H1 (cell line): ENCODE data around the gene SIPA1L3. TPM values are rescaled to one million over a fixed set of nuclear protein-coding genes. Genes with fewer than 3 reads are reported as not detected.

Experiments used
- EP300 ChIP-seq, 2 experiments: IDR thresholded peaks; 1 replicate in 1 of 2; 2 replicates in 1 of 2; pipeline ENCODE4 v1.6.1; 2011 to 2012; ENCODE audit warnings: low read depth in 2 of 2, low read length in 2 of 2, mild to moderate bottlenecking in 2 of 2, borderline replicate concordance in 1 of 2, inconsistent platforms in 1 of 2, moderate library complexity in 1 of 2
- NRF1 ChIP-seq: IDR thresholded peaks from 2 replicates; pipeline ENCODE4 v1.6.1; 2011; ENCODE audit warnings: mild to moderate bottlenecking, low read depth, low read length, improper control_type of control experiment
- RAD21 ChIP-seq, 2 experiments: IDR thresholded peaks in 1 of 2; conservative IDR thresholded peaks in 1 of 2; 2 replicates each; pipeline ENCODE4 v1.6.1; 2011; ENCODE audit warnings: low read depth in 2 of 2, low read length in 2 of 2, improper control_type of control experiment in 1 of 2, inconsistent platforms in 1 of 2, mild to moderate bottlenecking in 1 of 2, moderate library complexity in 1 of 2
- SP2 ChIP-seq: IDR thresholded peaks from 2 replicates; pipeline ENCODE4 v1.6.1; 2012; ENCODE audit warnings: mild to moderate bottlenecking, low read length, inconsistent platforms
- SP4 ChIP-seq: IDR thresholded peaks from 2 replicates; pipeline ENCODE4 v1.6.1; 2012; ENCODE audit warnings: low read length, inconsistent platforms
- TAF7 ChIP-seq: optimal IDR thresholded peaks from 2 replicates; pipeline ENCODE3; 2011; ENCODE audit warnings: low read depth, mild to moderate bottlenecking, inconsistent platforms, low read length, moderate library complexity, borderline replicate concordance
- polyA plus RNA-seq, 7 experiments: library from polyadenylated mRNA; depleted of rRNA in 3 of 7; stranded (reverse) in 5 of 7; unstranded in 2 of 7; fragments of >200 nt in 5 of 7; fragments of 200-250 nt in 2 of 7; gene quantifications; 1 replicate in 5 of 7; 2 replicates in 1 of 7; 4 replicates in 1 of 7; pipeline versions ENCODE4 v1.2.1 to v1.2.3, GENCODE V29; 2011 to 2013; ENCODE audit warnings: missing spikeins in 2 of 7, mixed read lengths in 2 of 7
- total RNA-seq: library from RNA; stranded (reverse); fragmentation: NEBNext Ultra II Directional; extraction: Animal tissue kit (Norgen Biotek cat#: 25700); gene quantifications from 2 replicates; pipeline ENCODE4 v1.2.1, GENCODE V29; 2021
- TF ChIP-seq, protein P1 (sequence below): IDR thresholded peaks from 2 replicates; pipeline ENCODE4 v1.6.1; 2012; ENCODE audit warnings: inconsistent platforms
- TF ChIP-seq, protein P2 (sequence below): fragments of 300-600 bp; sonication (generic); IDR thresholded peaks from 2 replicates; pipeline ENCODE4 v1.7.1; 2012; ENCODE audit warnings: low read length, moderate library complexity, mild to moderate bottlenecking, inconsistent platforms; ENCODE audit not compliant: insufficient replicate concordance

Gene SIPA1L3
- total and polyA plus RNA-seq, 2 of the 8 experiments (the other 6 are each of a cell fraction or from before 2014, with no cell fraction given): 15.0 to 54.9 TPM

DNA sequence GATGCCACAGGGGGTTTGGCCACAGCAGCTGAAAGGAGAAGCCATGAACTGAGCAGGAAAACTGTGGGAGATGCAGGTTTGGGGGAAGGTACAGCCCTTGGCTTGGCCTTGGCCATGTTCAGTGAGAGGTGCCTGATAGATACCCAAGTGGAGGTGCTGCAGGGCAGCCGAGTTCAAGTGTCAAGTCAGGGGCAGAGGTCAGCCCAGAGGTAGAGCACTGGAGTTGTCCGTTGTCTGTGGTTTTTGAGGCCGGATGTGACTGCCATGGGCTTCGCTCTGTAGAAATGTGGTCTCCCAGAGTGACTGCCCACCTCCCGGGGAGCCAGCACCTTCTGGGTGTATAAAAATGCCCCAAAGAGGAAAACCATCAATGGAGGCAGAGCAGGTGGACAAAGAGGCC, 251.7 kb downstream of the SIPA1L3 start (continued):
- TF ChIP-seq, protein P1, sequence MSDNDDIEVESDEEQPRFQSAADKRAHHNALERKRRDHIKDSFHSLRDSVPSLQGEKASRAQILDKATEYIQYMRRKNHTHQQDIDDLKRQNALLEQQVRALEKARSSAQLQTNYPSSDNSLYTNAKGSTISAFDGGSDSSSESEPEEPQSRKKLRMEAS: no peak
- TF ChIP-seq TAF7 (no peak), NRF1 (no peak), SP2 (no peak), RAD21 (IDR thresholded peaks at IDR 0.05 in 1 of 2, conservative IDR thresholded peaks at IDR 0.05 in 1 of 2; ENCODE audit: low read depth in 2 of 2, low read length in 2 of 2) (no peak), SP4 (no peak), EP300 (IDR thresholded peaks at IDR 0.05; ENCODE audit: borderline replicate concordance in 1 of 2, low read depth in 2 of 2, low read length in 2 of 2) (no peak)
- TF ChIP-seq, protein P2, sequence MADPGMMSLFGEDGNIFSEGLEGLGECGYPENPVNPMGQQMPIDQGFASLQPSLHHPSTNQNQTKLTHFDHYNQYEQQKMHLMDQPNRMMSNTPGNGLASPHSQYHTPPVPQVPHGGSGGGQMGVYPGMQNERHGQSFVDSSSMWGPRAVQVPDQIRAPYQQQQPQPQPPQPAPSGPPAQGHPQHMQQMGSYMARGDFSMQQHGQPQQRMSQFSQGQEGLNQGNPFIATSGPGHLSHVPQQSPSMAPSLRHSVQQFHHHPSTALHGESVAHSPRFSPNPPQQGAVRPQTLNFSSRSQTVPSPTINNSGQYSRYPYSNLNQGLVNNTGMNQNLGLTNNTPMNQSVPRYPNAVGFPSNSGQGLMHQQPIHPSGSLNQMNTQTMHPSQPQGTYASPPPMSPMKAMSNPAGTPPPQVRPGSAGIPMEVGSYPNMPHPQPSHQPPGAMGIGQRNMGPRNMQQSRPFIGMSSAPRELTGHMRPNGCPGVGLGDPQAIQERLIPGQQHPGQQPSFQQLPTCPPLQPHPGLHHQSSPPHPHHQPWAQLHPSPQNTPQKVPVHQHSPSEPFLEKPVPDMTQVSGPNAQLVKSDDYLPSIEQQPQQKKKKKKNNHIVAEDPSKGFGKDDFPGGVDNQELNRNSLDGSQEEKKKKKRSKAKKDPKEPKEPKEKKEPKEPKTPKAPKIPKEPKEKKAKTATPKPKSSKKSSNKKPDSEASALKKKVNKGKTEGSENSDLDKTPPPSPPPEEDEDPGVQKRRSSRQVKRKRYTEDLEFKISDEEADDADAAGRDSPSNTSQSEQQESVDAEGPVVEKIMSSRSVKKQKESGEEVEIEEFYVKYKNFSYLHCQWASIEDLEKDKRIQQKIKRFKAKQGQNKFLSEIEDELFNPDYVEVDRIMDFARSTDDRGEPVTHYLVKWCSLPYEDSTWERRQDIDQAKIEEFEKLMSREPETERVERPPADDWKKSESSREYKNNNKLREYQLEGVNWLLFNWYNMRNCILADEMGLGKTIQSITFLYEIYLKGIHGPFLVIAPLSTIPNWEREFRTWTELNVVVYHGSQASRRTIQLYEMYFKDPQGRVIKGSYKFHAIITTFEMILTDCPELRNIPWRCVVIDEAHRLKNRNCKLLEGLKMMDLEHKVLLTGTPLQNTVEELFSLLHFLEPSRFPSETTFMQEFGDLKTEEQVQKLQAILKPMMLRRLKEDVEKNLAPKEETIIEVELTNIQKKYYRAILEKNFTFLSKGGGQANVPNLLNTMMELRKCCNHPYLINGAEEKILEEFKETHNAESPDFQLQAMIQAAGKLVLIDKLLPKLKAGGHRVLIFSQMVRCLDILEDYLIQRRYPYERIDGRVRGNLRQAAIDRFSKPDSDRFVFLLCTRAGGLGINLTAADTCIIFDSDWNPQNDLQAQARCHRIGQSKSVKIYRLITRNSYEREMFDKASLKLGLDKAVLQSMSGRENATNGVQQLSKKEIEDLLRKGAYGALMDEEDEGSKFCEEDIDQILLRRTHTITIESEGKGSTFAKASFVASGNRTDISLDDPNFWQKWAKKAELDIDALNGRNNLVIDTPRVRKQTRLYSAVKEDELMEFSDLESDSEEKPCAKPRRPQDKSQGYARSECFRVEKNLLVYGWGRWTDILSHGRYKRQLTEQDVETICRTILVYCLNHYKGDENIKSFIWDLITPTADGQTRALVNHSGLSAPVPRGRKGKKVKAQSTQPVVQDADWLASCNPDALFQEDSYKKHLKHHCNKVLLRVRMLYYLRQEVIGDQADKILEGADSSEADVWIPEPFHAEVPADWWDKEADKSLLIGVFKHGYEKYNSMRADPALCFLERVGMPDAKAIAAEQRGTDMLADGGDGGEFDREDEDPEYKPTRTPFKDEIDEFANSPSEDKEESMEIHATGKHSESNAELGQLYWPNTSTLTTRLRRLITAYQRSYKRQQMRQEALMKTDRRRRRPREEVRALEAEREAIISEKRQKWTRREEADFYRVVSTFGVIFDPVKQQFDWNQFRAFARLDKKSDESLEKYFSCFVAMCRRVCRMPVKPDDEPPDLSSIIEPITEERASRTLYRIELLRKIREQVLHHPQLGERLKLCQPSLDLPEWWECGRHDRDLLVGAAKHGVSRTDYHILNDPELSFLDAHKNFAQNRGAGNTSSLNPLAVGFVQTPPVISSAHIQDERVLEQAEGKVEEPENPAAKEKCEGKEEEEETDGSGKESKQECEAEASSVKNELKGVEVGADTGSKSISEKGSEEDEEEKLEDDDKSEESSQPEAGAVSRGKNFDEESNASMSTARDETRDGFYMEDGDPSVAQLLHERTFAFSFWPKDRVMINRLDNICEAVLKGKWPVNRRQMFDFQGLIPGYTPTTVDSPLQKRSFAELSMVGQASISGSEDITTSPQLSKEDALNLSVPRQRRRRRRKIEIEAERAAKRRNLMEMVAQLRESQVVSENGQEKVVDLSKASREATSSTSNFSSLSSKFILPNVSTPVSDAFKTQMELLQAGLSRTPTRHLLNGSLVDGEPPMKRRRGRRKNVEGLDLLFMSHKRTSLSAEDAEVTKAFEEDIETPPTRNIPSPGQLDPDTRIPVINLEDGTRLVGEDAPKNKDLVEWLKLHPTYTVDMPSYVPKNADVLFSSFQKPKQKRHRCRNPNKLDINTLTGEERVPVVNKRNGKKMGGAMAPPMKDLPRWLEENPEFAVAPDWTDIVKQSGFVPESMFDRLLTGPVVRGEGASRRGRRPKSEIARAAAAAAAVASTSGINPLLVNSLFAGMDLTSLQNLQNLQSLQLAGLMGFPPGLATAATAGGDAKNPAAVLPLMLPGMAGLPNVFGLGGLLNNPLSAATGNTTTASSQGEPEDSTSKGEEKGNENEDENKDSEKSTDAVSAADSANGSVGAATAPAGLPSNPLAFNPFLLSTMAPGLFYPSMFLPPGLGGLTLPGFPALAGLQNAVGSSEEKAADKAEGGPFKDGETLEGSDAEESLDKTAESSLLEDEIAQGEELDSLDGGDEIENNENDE: no peak
